HepG2 (cell line): ENCODE results near the gene CIAO2A. TPM values are rescaled to one million over a fixed set of nuclear protein-coding genes. Genes with fewer than 3 reads are reported as not detected.

Experiments
- CHCHD3 ChIP-seq: sonication (generic); formaldehyde crosslinking; IDR thresholded peaks from 2 replicates; pipeline ENCODE4 v1.8.0; 2022; ENCODE audit warnings: mild to moderate bottlenecking, missing genetic modification reagents, moderate library complexity
- E2F2 ChIP-seq: sonication (generic); formaldehyde crosslinking; IDR thresholded peaks from 2 replicates; pipeline ENCODE4 v1.4.0; 2020; ENCODE audit warnings: missing genetic modification reagents, borderline replicate concordance
- E2F5 ChIP-seq: sonication (generic); formaldehyde crosslinking; conservative IDR thresholded peaks from 2 replicates; pipeline ENCODE4 v1.4.0; 2020; ENCODE audit warnings: missing genetic modification reagents
- NFIC ChIP-seq: IDR thresholded peaks from 2 replicates; pipeline ENCODE4 v1.6.1; 2012; ENCODE audit warnings: mild to moderate bottlenecking, low read length, inconsistent platforms
- NR1H2 ChIP-seq: sonication (generic); formaldehyde crosslinking; IDR thresholded peaks from 2 replicates; pipeline ENCODE4 v1.8.1; 2022; ENCODE audit warnings: low read depth, missing genetic modification reagents, borderline replicate concordance
- RAD21 ChIP-seq: fragments of 450-650 bp; formaldehyde crosslinking; IDR thresholded peaks from 2 replicates; pipeline ENCODE4 v1.5.0; 2020; ENCODE audit warnings: mild to moderate bottlenecking
- SRSF1 ChIP-seq: fragments of 200-400 bp; formaldehyde crosslinking; optimal IDR thresholded peaks from 2 replicates; pipeline ENCODE3; 2017; ENCODE audit warnings: mild to moderate bottlenecking, low read depth, low read length, moderate library complexity
- U2AF1 ChIP-seq: fragments of 200-400 bp; formaldehyde crosslinking; optimal IDR thresholded peaks from 2 replicates; pipeline ENCODE3; 2017; ENCODE audit warnings: mild to moderate bottlenecking, low read depth, low read length
- ZFP37 ChIP-seq: sonication (generic); formaldehyde crosslinking; IDR thresholded peaks from 2 replicates; pipeline ENCODE4 v1.4.0; 2020; ENCODE audit warnings: missing genetic modification reagents, borderline replicate concordance
- ZFP90 ChIP-seq: sonication (generic); formaldehyde crosslinking; IDR thresholded peaks from 2 replicates; pipeline ENCODE4 v1.8.0; 2022; ENCODE audit warnings: missing genetic modification reagents, mild to moderate bottlenecking, inconsistent platforms, borderline replicate concordance
- ZFY ChIP-seq: sonication (generic); formaldehyde crosslinking; IDR thresholded peaks from 2 replicates; pipeline ENCODE4 v1.4.0; 2020; ENCODE audit warnings: missing genetic modification reagents
- ZNF256 ChIP-seq: sonication (generic); formaldehyde crosslinking; conservative IDR thresholded peaks from 2 replicates; pipeline ENCODE4 v1.4.0; 2020; ENCODE audit warnings: missing genetic modification reagents
- ZNF263 ChIP-seq: sonication (generic); formaldehyde crosslinking; IDR thresholded peaks from 2 replicates; pipeline ENCODE4 v1.4.0; 2020; ENCODE audit warnings: missing genetic modification reagents
- ZNF496 ChIP-seq: sonication (generic); formaldehyde crosslinking; IDR thresholded peaks from 2 replicates; pipeline ENCODE4 v1.8.1; 2023; ENCODE audit warnings: mild to moderate bottlenecking, moderate library complexity, missing genetic modification reagents; ENCODE audit not compliant: insufficient replicate concordance
- ZNF550 ChIP-seq: sonication (generic); formaldehyde crosslinking; IDR thresholded peaks from 2 replicates; pipeline ENCODE4 v1.4.0; 2020; ENCODE audit warnings: mild to moderate bottlenecking, missing genetic modification reagents, borderline replicate concordance
- ZNF563 ChIP-seq: sonication (generic); formaldehyde crosslinking; IDR thresholded peaks from 2 replicates; pipeline ENCODE4 v1.8.0; 2022; ENCODE audit warnings: mild to moderate bottlenecking, moderate library complexity, missing genetic modification reagents
- ZNF564 ChIP-seq: sonication (generic); formaldehyde crosslinking; IDR thresholded peaks from 2 replicates; pipeline ENCODE4 v1.8.1; 2023; ENCODE audit warnings: mild to moderate bottlenecking, missing genetic modification reagents
- ZNF574 ChIP-seq: sonication (generic); formaldehyde crosslinking; IDR thresholded peaks from 2 replicates; pipeline ENCODE4 v1.4.0; 2020; ENCODE audit warnings: missing genetic modification reagents
- ZNF746 ChIP-seq: sonication (generic); formaldehyde crosslinking; IDR thresholded peaks from 2 replicates; pipeline ENCODE4 v1.8.0; 2022; ENCODE audit warnings: mild to moderate bottlenecking, missing genetic modification reagents
- ZNF776 ChIP-seq: sonication (generic); formaldehyde crosslinking; IDR thresholded peaks from 2 replicates; pipeline ENCODE4 v1.4.0; 2020; ENCODE audit warnings: mild to moderate bottlenecking, missing genetic modification reagents
- ZNF841 ChIP-seq: sonication (generic); formaldehyde crosslinking; IDR thresholded peaks from 2 replicates; pipeline ENCODE4 v1.8.1; 2023; ENCODE audit warnings: missing genetic modification reagents, borderline replicate concordance
- polyA plus RNA-seq, 8 experiments: library from polyadenylated mRNA; depleted of rRNA in 3 of 8; stranded (reverse) in 7 of 8; unstranded in 1 of 8; fragments of >200 nt; fragmentation: Illumina TruSeq in 4 of 8; extraction: Trizol in 4 of 8; gene quantifications; 2 replicates each; pipeline versions ENCODE4 v1.2.1 to v1.2.3, GENCODE V29; 2011 to 2016; ENCODE audit warnings: low read depth in 4 of 8, missing spikeins in 1 of 8, mixed read lengths in 1 of 8; ENCODE audit not compliant: insufficient read depth in 1 of 8
- total RNA-seq, 5 experiments: library from RNA; depleted of rRNA; stranded (reverse); fragments of >200 nt; fragmentation: Illumina TruSeq; extraction: Trizol; gene quantifications; 2 replicates each; pipeline ENCODE4 v1.2.3, GENCODE V29; 2016; ENCODE audit warnings: low read depth in 1 of 5

CIAO2A gene
- total and polyA plus RNA-seq, 2 of the 13 experiments (the other 11 are each of a cell fraction or from before 2014, with no cell fraction given) = 83.0 to 100 TPM

- TF ChIP-seq ZNF496 (no peak), E2F2 (CRISPR knock-in tag) (peak; percentile 84; the same call in 1 of the 2 replicates), NR1H2 (CRISPR knock-in tag) (no peak), RAD21 (CRISPR knock-in tag) (no peak), ZFY (CRISPR knock-in tag) (peak; percentile 61), ZFP90 (CRISPR knock-in tag) (no peak), U2AF1 (no peak), NFIC (no peak), ZNF263 (CRISPR knock-in tag) (no peak), E2F5 (CRISPR knock-in tag) (peak; percentile 65; the same call in 1 of the 2 replicates), ZNF563 (no peak), SRSF1 (no peak), CHCHD3 (CRISPR knock-in tag) (no peak), ZNF746 (CRISPR knock-in tag) (no peak), ZNF574 (CRISPR knock-in tag) (peak; percentile 94), ZNF256 (no peak), ZNF841 (CRISPR knock-in tag) (no peak), ZNF776 (CRISPR knock-in tag) (no peak), ZNF564 (CRISPR knock-in tag) (no peak), ZFP37 (CRISPR knock-in tag) (no peak), ZNF550 (CRISPR knock-in tag) (no peak; the same call in 1 of the 2 replicates)
These were observed at the start of gene CIAO2A (continued) for GRCh38 chr15:64093627-64094417.
